DND-41 (cell line): ENCODE results near the gene SLCO2A1.

ENCODE experiments used
- EZH2 ChIP-seq: IDR thresholded peaks from 3 replicates; pipeline ENCODE4 v1.6.1; 2012; ENCODE audit warnings: borderline replicate concordance, low read depth, mild to moderate bottlenecking, moderate library complexity, low read length, inconsistent platforms; ENCODE audit not compliant: severe bottlenecking
- TF ChIP-seq, protein P1 (sequence below): IDR thresholded peaks from 2 replicates; pipeline ENCODE4 v1.5.1; 2012; ENCODE audit warnings: borderline replicate concordance, low read length, moderate library complexity, mild to moderate bottlenecking; ENCODE audit not compliant: poor library complexity, severe bottlenecking; ENCODE audit errors: extremely low read depth

GRCh38 chr3:133931084-133931483 lies 98.6 kb downstream of the SLCO2A1 start:
- TF ChIP-seq, protein P1, sequence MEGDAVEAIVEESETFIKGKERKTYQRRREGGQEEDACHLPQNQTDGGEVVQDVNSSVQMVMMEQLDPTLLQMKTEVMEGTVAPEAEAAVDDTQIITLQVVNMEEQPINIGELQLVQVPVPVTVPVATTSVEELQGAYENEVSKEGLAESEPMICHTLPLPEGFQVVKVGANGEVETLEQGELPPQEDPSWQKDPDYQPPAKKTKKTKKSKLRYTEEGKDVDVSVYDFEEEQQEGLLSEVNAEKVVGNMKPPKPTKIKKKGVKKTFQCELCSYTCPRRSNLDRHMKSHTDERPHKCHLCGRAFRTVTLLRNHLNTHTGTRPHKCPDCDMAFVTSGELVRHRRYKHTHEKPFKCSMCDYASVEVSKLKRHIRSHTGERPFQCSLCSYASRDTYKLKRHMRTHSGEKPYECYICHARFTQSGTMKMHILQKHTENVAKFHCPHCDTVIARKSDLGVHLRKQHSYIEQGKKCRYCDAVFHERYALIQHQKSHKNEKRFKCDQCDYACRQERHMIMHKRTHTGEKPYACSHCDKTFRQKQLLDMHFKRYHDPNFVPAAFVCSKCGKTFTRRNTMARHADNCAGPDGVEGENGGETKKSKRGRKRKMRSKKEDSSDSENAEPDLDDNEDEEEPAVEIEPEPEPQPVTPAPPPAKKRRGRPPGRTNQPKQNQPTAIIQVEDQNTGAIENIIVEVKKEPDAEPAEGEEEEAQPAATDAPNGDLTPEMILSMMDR, result no peak
- no peak for TF ChIP-seq EZH2
